ENCODE results near the gene PDE4B.

GRCh38 chr1:66210635-66211244 lies 418.0 kb downstream of the PDE4B start:
- TF ChIP-seq CTCF (IDR thresholded peaks at IDR 0.05), result no peak
- TF ChIP-seq POLR2A (IDR thresholded peaks at IDR 0.05), result no peak

All from heart left ventricle (tissue), 13 donors.